ENCODE data around the gene GNB5.

Gene GNB5

DNA sequence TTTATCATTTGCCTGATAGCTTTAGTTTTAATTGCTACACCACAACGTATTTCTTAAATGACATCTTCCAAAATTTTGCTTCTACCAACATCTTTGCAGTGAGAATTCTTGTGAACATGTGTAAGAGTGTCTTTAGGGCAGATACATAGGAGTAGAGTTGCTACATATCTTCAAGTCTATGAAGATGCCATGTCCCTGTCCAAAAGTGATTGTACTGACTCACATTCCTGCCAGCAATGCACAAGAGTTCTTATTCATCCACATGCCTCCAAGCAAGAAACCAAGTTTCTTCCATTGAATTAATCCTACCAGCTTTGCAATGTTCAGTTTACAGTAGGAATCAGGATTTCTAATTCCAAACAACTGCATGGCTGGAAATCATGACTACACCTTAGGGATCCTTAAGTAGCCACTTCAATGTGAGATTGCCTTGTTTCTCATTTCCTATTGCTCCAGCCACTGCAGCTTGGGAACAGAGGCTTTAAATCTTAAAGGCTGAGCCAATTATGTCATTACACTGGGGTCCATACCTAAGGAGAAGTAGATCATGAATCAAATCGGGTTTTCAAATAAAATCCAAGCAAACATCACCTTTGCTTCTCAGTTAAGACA is 123.1 kb downstream of the GNB5 start:
- TF ChIP-seq, protein P1, sequence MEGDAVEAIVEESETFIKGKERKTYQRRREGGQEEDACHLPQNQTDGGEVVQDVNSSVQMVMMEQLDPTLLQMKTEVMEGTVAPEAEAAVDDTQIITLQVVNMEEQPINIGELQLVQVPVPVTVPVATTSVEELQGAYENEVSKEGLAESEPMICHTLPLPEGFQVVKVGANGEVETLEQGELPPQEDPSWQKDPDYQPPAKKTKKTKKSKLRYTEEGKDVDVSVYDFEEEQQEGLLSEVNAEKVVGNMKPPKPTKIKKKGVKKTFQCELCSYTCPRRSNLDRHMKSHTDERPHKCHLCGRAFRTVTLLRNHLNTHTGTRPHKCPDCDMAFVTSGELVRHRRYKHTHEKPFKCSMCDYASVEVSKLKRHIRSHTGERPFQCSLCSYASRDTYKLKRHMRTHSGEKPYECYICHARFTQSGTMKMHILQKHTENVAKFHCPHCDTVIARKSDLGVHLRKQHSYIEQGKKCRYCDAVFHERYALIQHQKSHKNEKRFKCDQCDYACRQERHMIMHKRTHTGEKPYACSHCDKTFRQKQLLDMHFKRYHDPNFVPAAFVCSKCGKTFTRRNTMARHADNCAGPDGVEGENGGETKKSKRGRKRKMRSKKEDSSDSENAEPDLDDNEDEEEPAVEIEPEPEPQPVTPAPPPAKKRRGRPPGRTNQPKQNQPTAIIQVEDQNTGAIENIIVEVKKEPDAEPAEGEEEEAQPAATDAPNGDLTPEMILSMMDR (IDR thresholded peaks at IDR 0.05; ENCODE audit: low read depth, low read length), result no peak
- H3K4me3 ChIP-seq (ENCODE audit: low read depth, low read length), result no peak overlapping the region

DNA sequence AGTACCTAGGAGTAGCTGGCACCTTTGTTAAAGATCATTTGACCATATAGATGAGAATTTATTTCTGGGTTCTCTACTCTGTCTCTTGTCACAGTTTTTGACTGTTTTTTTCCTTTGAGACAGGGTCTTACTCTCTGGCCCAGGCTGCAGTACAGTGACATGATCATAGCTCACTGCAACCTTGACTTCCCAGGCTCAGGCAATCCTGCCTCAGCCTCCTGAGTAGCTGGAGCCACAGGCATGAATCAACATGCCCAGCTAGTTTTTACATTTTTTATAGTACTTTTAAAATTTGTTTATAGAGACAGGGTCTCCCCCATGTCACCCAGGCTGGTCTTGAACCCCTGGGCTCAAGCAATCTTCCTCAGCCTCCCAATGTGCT is 123.7 kb downstream of the GNB5 start:
- TF ChIP-seq, protein P1 (IDR thresholded peaks at IDR 0.05; ENCODE audit: low read depth, low read length), result no peak

DNA sequence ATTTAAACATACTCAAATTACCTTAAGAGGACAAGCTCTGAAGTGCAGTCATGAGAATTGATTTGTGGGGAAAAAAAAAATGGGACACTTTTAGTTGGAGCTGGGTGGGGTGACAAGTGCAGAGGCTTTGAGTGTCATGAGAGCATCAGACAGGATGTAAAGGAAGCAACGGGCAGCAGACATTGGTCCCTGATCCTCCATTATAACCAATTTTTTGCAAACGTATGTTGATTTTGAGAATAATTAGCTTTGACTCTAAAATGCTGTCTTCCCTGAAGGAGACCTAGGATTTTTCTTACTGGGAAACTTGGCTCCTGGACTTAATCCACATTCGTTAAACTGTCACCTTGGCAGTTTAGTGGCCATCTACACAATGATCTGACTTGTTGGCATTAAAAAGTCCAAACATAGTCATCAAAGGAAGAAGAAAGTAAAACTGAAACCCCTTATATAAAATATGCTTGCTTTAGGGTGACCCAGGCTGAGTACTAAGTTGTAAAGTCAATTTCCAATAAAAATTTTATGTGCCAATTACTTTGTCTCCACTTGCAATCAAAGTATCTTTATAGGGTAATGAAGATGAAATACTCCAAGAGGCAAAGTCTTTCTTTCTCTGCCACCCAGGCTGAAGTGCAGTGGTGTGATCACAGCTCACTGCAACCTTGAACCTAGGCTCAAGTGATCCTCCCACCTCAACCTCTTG is 124.2 kb downstream of the GNB5 start:
- TF ChIP-seq, protein P1 (IDR thresholded peaks at IDR 0.05; ENCODE audit: low read depth, low read length), result no peak
- H3K4me3 ChIP-seq (ENCODE audit: low read depth, low read length), result no peak overlapping the region

More for the DNA sequence above, 123.7 kb downstream of the GNB5 start:
- no peak overlapping the region for H3K4me3 ChIP-seq (ENCODE audit: low read depth, low read length)
